Measurements from ENCODE around the gene SHANK1.

- no peak for TF ChIP-seq POLR2AphosphoS5 (IDR thresholded peaks at IDR 0.05; ENCODE audit: low read depth, low read length)
- TF ChIP-seq REST (IDR thresholded peaks at IDR 0.05; ENCODE audit: insufficient read depth in 1 of 2, low read depth in 2 of 2, low read length in 2 of 2): no peak
- TF ChIP-seq FOXP2 (optimal IDR thresholded peaks at IDR 0.05; ENCODE audit: borderline replicate concordance, extremely low read depth, extremely low read length, insufficient read depth): no peak
- TF ChIP-seq TAF1 (IDR thresholded peaks at IDR 0.05; ENCODE audit: borderline replicate concordance, insufficient read depth, low read length): no peak
- TF ChIP-seq SIN3A (IDR thresholded peaks at IDR 0.05; ENCODE audit: borderline replicate concordance, insufficient read depth, low read length): no peak
These were observed 18.1 kb downstream of the SHANK1 start for GRCh38 chr19:50701367-50701985.

Measured in PFSK-1 (cell line).